ENCODE measurements around the gene SMYD3.

SMYD3 gene

DNA sequence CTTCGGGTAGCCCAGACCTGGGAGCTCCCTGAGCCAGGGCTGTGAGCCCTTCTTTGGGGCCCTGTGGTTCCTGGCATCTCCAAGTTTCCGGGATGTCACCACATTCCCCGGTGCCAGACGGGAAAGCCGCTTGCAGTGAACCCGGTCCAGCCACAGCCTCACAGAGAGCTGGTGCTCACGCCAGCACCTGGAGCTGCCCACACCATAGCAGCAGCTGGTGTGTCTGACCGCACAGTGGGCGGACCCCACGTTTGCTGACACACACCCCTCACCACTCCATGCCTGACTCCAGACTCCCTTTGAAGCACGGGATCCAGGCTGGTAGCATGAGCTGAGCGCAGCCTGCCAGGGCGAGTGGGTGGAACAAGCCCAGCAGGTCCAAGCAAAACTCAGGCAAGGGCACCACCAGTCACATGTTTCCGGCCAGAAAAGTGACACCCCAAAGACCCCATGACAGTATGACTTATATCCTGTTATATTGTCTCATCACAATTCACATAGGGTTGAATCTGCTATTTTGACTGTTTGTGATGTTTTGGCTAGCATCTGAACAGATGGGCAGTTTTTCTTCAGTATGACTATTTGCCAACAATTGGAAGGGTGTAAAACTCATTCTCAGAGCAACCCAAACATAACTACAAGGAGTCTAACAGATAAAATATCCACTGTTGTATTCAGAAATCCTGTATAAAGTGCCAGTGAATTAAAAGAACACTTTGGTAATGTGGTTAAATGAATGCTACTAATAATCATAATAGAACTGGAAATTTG is 285.4 kb downstream of the SMYD3 start:
- DNase-seq (ENCODE audit: low read depth) = no peak
- TF ChIP-seq, protein P1, sequence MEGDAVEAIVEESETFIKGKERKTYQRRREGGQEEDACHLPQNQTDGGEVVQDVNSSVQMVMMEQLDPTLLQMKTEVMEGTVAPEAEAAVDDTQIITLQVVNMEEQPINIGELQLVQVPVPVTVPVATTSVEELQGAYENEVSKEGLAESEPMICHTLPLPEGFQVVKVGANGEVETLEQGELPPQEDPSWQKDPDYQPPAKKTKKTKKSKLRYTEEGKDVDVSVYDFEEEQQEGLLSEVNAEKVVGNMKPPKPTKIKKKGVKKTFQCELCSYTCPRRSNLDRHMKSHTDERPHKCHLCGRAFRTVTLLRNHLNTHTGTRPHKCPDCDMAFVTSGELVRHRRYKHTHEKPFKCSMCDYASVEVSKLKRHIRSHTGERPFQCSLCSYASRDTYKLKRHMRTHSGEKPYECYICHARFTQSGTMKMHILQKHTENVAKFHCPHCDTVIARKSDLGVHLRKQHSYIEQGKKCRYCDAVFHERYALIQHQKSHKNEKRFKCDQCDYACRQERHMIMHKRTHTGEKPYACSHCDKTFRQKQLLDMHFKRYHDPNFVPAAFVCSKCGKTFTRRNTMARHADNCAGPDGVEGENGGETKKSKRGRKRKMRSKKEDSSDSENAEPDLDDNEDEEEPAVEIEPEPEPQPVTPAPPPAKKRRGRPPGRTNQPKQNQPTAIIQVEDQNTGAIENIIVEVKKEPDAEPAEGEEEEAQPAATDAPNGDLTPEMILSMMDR (IDR thresholded peaks at IDR 0.05; ENCODE audit: insufficient read depth, low read depth, low read length, missing control alignments) = no peak
- H3K4me3 ChIP-seq (ENCODE audit: low read depth, low read length) = no peak overlapping the region

DNA sequence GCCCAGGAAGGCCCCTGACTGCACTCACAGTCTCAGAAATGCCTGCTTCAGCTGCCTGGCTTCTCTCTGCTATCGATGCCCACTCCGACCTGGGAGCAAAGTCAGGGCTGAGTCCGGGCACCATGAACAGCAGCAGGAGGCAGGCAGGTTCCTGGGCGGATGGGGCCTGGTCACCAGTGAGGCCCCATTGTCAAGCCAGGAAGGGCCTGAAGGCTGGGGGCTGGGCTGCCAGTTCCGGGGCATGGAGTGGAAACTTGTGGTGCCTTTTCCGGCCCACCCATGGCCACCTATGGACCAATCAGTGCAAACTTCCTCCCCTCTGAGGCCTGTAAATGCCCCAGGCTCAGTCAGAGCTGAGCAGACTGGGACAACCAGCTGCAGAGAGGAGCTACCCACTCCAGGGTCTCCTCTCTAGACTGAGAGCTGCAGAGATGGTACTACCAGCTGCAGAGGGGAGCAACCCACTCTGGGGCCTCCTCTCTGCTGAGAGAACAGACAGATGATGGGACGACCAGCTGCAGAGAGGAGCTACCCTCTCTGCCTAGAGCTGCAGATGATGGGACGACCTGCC is 286.5 kb downstream of the SMYD3 start:
- no peak for DNase-seq (ENCODE audit: low read depth)
- H3K4me3 ChIP-seq (ENCODE audit: low read depth, low read length) = no peak overlapping the region
- TF ChIP-seq, protein P1 (IDR thresholded peaks at IDR 0.05; ENCODE audit: insufficient read depth, low read depth, low read length, missing control alignments) = no peak

DNA sequence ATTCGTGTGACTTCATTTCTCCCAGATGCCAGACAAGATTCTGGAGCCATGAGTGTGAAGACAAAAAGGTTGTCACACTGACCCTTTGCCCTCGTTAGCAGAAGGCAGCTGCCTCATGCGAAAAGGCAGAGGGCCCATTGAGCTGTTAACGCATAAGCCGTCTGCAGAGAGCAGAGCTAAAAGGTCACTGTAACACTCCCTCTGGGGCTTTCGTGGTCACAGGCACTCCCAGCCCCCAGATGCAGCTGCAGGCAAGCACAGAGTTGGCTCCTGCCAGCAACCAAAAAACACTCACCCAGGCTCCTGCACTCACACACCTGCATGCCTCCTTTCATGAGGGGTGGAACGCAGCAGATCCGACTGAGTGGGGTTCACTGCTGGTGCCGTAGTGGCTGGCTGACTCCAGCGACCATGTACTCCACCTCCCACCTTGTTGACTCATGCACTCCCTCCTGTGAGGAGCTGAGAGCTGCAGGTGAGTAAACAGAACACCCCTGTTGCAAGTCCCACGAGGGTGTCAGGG is 287.5 kb downstream of the SMYD3 start:
- peak; percentile 64 for DNase-seq (ENCODE audit: low read depth)
- H3K4me3 ChIP-seq (ENCODE audit: low read depth, low read length) = no peak overlapping the region
- TF ChIP-seq, protein P1 (IDR thresholded peaks at IDR 0.05; ENCODE audit: insufficient read depth, low read depth, low read length, missing control alignments) = no peak

DNA sequence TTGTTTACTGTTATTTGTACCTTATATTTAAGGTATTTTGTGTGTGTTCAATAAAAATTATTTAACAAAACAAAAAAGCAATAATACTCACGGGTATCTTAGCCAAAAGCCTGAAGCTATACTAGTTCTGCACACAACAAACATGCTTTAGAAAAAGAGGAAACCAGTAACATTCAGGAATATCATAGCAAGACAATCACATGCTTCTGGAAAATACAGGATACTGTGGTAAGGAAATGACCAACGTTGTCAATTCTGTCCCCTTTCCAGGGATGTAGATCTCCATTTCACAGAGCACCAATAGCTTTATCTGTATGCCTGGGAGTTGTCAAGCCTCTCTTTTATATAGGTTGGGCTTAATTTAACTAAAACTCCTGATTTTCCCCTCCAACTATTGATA is 288.4 kb downstream of the SMYD3 start:
- no peak for DNase-seq (ENCODE audit: low read depth)
- H3K4me3 ChIP-seq (ENCODE audit: low read depth, low read length) = no peak overlapping the region
- TF ChIP-seq, protein P1 (IDR thresholded peaks at IDR 0.05; ENCODE audit: insufficient read depth, low read depth, low read length, missing control alignments) = no peak

DNA sequence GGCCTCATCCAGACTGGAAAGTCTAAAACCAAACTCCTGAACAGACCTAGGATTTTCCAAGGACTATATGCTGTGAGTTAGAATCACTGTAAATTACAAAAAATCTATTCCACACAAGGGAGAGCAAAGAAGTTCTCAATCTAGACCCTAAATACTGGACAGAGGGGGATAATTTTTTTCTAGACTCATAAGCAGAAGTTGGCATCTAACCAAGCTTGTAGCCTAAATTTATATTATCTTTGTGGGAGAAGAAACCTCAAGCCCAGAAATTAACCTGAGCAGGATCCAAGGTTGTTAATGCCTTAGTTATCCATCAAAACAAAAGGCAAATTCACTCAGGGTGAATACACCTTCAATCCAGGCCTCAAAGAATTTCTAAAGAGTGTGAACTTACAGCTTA is 290.2 kb downstream of the SMYD3 start:
- TF ChIP-seq, protein P1 (IDR thresholded peaks at IDR 0.05; ENCODE audit: insufficient read depth, low read depth, low read length, missing control alignments) = no peak
- no peak overlapping the region for H3K4me3 ChIP-seq (ENCODE audit: low read depth, low read length)
- DNase-seq (ENCODE audit: low read depth) = no peak

DNA sequence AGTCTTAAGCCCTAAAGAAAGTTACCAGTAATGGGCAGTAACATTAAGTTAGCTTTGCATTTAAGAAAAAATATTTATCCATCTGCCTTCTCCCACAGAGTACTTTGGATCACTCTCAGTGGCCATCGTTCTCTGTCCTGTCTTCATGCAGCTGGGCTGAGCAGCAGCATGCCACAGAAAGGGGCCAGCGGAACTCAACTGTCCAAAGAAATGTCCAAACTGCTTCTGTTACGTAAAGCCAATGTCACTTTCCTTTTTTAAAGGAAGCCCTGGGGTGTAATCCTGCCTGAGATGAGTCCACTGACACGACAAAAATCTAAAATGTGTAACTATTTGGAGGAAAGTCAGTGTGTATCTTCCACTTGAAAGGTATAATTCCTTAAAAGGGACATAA is 291.6 kb downstream of the SMYD3 start:
- no peak for DNase-seq (ENCODE audit: low read depth)
- H3K4me3 ChIP-seq (ENCODE audit: low read depth, low read length) = no peak overlapping the region
- TF ChIP-seq, protein P1 (IDR thresholded peaks at IDR 0.05; ENCODE audit: insufficient read depth, low read depth, low read length, missing control alignments) = no peak
